ENCODE data around the gene IL1RN. TPM values are rescaled to one million over a fixed set of nuclear protein-coding genes. Genes with fewer than 3 reads are reported as not detected.
A peak's percentile ranks its signal among the peaks of the same experiment; 100 is the strongest.

IL1RN gene
- total RNA-seq, 1 experiment from 2014 or later, result not detected

- H3K4me1 ChIP-seq, result no peaks in the 10 kb centered on the region
- Mint-ChIP-seq H3K27me3 (ENCODE audit: insufficient read depth, unreplicated experiment) (peaks cover 6% of the 10 kb centered on the region), H3K27ac (ENCODE audit: unreplicated experiment) (no peak overlapping the region), H3K4me3 (ENCODE audit: unreplicated experiment) (no peak overlapping the region), H3K4me1 (ENCODE audit: low read depth, unreplicated experiment) (no peaks in the 10 kb centered on the region), H3K9me3 (ENCODE audit: unreplicated experiment) (no peaks in the 10 kb centered on the region), H3K36me3 (ENCODE audit: insufficient read depth, unreplicated experiment) (no peaks in the 10 kb centered on the region)
- H3K9me3 ChIP-seq, result no peaks in the 10 kb centered on the region
- intact Hi-C loops (cut with micrococcal nuclease; ENCODE audit: unreplicated experiment), result loop anchor here (5.0 kb wide), 3 partner anchors 99 to 309 kb away; no protein-coding TSS in a partner anchor
- no peak overlapping the region for H3K4me3 ChIP-seq (ENCODE audit: low read depth, low read length)
- no peak for TF ChIP-seq CTCF (IDR thresholded peaks at IDR 0.05; ENCODE audit: insufficient read depth in 1 of 2, low read depth in 1 of 2, low read length in 1 of 2, severe bottlenecking in 1 of 2, unreplicated experiment in 1 of 2)
- H3K36me3 ChIP-seq (ENCODE audit: control insufficient read depth, insufficient read depth, low read length), result no peaks in the 10 kb centered on the region
- ChIA-PET POLR2A (no interaction called here), CTCF (interaction anchor here (0.6 kb wide), 1 partner anchor 127 kb away, joined by 3 read pairs; no protein-coding TSS in a partner anchor)
- no TSS peak for BruUV-seq (replicated peaks)
- no peak for DNase-seq
- no peaks in the 10 kb centered on the region; the same call in 1 of the 2 replicates for H3K27me3 ChIP-seq (replicated peaks; ENCODE audit: control insufficient read depth, insufficient read depth, low read length)
Measured at GRCh38 chr2:113083296-113083695, 44.1 kb upstream of the IL1RN start.

- Histone ChIP-seq H3K36me3 (ENCODE audit: control insufficient read depth, insufficient read depth, low read length) (no peaks in the 10 kb centered on the region), H3K27me3 (replicated peaks; ENCODE audit: control insufficient read depth, insufficient read depth, low read length) (no peaks in the 10 kb centered on the region; the same call in 1 of the 2 replicates), H3K4me1 (no peaks in the 10 kb centered on the region), H3K4me3 (ENCODE audit: low read depth, low read length) (no peak overlapping the region), H3K9me3 (no peaks in the 10 kb centered on the region)
- DNase-seq, result no peak
- BruUV-seq (replicated peaks), result no TSS peak
- H3K9me3 Mint-ChIP-seq (ENCODE audit: unreplicated experiment), result no peaks in the 10 kb centered on the region
- intact Hi-C loops (cut with micrococcal nuclease; ENCODE audit: unreplicated experiment), result loop anchor here (5.0 kb wide), 3 partner anchors 98 to 308 kb away; no protein-coding TSS in a partner anchor
- peaks cover 6% of the 10 kb centered on the region for H3K27me3 Mint-ChIP-seq (ENCODE audit: insufficient read depth, unreplicated experiment)
- H3K36me3 Mint-ChIP-seq (ENCODE audit: insufficient read depth, unreplicated experiment), result no peaks in the 10 kb centered on the region
- no peak overlapping the region for H3K4me3 Mint-ChIP-seq (ENCODE audit: unreplicated experiment)
- TF ChIP-seq CTCF (IDR thresholded peaks at IDR 0.05; ENCODE audit: insufficient read depth in 1 of 2, low read depth in 1 of 2, low read length in 1 of 2, severe bottlenecking in 1 of 2, unreplicated experiment in 1 of 2), result peak; percentile 26 to 32
- H3K4me1 Mint-ChIP-seq (ENCODE audit: low read depth, unreplicated experiment), result no peaks in the 10 kb centered on the region
- ChIA-PET POLR2A (no interaction called here), CTCF (no interaction called here)
- H3K27ac Mint-ChIP-seq (ENCODE audit: unreplicated experiment), result no peak overlapping the region
Measured at GRCh38 chr2:113084249-113085000, 43.0 kb upstream of the IL1RN start.

DNA sequence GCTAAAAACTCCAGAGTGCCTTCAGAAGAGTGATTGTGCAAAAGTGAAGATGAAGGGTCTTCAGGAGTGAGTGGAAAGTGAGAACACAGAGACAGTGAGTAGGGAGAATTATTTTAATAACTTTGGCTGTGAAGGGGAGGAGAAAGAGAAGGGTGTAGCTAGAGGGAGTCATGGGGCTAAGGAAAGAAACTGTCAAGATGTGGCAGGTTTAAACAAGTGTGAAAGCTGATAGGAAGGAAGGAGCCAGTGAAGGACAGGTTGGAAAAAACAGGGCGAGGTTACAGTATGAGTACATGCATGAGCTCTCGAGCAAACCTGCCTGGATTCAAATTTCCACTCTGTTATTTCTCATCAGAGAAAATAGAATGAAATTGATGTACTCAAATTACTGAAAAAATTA, 41.9 kb upstream of the IL1RN start:
- no peaks in the 10 kb centered on the region for H3K4me1 ChIP-seq
- DNase-seq, result no peak
- peaks cover 6% of the 10 kb centered on the region for H3K27me3 Mint-ChIP-seq (ENCODE audit: insufficient read depth, unreplicated experiment)
- intact Hi-C loops (cut with micrococcal nuclease; ENCODE audit: unreplicated experiment), result no loop called here
- no peak overlapping the region for H3K27ac Mint-ChIP-seq (ENCODE audit: unreplicated experiment)
- ChIA-PET POLR2A (no interaction called here), CTCF (no interaction called here)
- H3K9me3 Mint-ChIP-seq (ENCODE audit: unreplicated experiment), result no peaks in the 10 kb centered on the region
- no peak overlapping the region for H3K4me3 ChIP-seq (ENCODE audit: low read depth, low read length)
- H3K4me1 Mint-ChIP-seq (ENCODE audit: low read depth, unreplicated experiment), result no peaks in the 10 kb centered on the region
- H3K36me3 ChIP-seq (ENCODE audit: control insufficient read depth, insufficient read depth, low read length), result no peaks in the 10 kb centered on the region
- no peaks in the 10 kb centered on the region for H3K36me3 Mint-ChIP-seq (ENCODE audit: insufficient read depth, unreplicated experiment)
- no peak overlapping the region for H3K4me3 Mint-ChIP-seq (ENCODE audit: unreplicated experiment)
- no peaks in the 10 kb centered on the region; the same call in 1 of the 2 replicates for H3K27me3 ChIP-seq (replicated peaks; ENCODE audit: control insufficient read depth, insufficient read depth, low read length)
- no peaks in the 10 kb centered on the region for H3K9me3 ChIP-seq
- BruUV-seq (replicated peaks), result no TSS peak
- TF ChIP-seq CTCF (IDR thresholded peaks at IDR 0.05; ENCODE audit: insufficient read depth in 1 of 2, low read depth in 1 of 2, low read length in 1 of 2, severe bottlenecking in 1 of 2, unreplicated experiment in 1 of 2), result no peak

All from Caco-2 (cell line).